Inflammatory macrophage treated with lipopolysaccharide for 4 hours (primary cell): ENCODE results near the gene SOX11.

Source experiments
- DNase-seq: peaks from one replicate; pipeline ENCODE4 v3.0.0-alpha.2; 2020

SOX11 gene

DNA sequence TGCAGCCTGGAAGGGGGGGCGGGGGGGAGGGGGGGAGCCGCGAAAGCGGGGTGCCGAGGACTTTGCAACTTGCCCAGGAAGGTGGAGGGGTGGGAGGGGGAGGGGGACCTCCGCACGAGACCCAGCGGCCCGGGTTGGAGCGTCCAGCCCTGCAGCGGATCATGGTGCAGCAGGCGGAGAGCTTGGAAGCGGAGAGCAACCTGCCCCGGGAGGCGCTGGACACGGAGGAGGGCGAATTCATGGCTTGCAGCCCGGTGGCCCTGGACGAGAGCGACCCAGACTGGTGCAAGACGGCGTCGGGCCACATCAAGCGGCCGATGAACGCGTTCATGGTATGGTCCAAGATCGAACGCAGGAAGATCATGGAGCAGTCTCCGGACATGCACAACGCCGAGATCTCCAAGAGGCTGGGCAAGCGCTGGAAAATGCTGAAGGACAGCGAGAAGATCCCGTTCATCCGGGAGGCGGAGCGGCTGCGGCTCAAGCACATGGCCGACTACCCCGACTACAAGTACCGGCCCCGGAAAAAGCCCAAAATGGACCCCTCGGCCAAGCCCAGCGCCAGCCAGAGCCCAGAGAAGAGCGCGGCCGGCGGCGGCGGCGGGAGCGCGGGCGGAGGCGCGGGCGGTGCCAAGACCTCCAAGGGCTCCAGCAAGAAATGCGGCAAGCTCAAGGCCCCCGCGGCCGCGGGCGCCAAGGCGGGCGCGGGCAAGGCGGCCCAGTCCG is 540 bp downstream of the SOX11 start:
- no peak for DNase-seq

DNA sequence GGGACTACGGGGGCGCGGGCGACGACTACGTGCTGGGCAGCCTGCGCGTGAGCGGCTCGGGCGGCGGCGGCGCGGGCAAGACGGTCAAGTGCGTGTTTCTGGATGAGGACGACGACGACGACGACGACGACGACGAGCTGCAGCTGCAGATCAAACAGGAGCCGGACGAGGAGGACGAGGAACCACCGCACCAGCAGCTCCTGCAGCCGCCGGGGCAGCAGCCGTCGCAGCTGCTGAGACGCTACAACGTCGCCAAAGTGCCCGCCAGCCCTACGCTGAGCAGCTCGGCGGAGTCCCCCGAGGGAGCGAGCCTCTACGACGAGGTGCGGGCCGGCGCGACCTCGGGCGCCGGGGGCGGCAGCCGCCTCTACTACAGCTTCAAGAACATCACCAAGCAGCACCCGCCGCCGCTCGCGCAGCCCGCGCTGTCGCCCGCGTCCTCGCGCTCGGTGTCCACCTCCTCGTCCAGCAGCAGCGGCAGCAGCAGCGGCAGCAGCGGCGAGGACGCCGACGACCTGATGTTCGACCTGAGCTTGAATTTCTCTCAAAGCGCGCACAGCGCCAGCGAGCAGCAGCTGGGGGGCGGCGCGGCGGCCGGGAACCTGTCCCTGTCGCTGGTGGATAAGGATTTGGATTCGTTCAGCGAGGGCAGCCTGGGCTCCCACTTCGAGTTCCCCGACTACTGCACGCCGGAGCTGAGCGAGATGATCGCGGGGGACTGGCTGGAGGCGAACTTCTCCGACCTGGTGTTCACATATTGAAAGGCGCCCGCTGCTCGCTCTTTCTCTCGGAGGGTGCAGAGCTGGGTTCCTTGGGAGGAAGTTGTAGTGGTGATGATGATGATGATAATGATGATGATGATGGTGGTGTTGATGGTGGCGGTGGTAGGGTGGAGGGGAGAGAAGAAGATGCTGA is 1.4 kb downstream of the SOX11 start:
- DNase-seq, result no peak

DNA sequence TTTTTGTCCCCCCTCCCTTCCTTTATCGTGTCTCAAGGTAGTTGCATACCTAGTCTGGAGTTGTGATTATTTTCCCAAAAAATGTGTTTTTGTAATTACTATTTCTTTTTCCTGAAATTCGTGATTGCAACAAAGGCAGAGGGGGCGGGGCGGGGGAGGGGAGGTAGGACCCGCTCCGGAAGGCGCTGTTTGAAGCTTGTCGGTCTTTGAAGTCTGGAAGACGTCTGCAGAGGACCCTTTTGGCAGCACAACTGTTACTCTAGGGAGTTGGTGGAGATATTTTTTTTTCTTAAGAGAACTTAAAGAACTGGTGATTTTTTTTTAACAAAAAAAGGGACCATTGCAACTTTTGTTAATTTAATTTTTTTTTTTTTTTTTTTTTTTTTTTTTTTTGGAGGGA is 2.1 kb downstream of the SOX11 start:
- DNase-seq, result no peak

DNA sequence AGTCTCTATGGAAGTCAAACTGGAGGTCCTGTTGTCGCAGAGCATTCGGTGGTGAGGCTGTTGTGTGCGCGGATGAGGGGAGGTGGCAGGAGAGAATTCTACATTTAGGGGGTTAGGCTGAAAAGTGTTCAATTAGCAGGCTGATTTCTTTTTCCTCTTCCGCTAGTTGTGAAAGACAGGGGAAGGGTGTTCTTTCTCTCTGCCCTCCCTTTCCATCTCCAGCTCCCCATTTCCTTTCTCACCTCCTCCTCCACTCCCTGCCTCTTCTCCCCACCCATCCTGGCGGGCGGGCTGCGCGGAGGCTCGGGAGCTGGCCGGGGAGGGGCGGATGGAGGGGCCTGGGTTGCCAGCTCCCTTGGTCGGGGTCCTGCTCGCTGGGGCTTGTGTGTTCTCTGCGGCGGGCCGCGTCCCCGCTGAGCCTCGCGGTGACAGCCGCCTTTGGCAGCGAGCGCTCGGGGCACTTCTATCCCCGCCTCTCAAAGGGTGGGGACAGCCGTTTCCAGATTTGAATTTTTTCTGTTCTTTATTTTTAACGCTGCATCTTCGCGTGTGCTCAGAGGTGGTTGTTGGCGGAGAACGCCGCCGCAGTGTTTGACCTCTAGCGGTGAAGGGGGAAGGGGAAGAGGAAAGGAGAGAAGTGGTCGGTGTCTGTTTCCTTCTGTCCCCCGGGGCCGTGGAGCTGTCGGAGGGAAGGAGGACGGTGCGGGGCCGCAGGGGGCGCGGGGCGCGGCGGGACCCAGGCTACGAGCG is 3.6 kb downstream of the SOX11 start:
- no peak for DNase-seq

DNA sequence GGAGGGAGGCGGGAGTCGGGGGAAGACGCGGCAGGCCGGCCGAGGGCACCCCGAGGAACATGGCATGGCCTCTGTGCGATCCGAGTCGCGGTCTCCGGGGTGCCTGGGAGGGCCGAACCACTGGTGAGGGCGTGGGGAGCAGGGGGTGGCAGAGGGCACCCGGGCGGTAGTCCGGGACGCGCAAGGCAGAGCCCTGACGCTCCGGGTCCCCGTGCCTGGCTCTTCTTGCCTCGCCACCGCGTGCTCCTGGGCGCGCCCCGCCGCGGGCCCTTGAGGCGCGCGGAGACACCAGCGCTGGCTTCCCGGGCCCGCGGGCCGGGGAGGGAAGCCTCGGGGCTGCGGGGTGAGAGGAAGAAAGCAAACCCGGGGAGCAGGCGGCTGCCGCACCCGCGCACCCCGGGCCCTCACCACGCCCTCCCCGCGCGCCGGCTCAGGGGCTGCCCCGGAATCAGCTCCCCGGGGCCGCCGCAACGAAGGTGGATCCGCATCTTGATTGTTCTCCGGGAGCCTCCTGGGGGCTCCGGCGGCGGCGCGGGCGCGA is 4.3 kb downstream of the SOX11 start:
- no peak for DNase-seq

DNA sequence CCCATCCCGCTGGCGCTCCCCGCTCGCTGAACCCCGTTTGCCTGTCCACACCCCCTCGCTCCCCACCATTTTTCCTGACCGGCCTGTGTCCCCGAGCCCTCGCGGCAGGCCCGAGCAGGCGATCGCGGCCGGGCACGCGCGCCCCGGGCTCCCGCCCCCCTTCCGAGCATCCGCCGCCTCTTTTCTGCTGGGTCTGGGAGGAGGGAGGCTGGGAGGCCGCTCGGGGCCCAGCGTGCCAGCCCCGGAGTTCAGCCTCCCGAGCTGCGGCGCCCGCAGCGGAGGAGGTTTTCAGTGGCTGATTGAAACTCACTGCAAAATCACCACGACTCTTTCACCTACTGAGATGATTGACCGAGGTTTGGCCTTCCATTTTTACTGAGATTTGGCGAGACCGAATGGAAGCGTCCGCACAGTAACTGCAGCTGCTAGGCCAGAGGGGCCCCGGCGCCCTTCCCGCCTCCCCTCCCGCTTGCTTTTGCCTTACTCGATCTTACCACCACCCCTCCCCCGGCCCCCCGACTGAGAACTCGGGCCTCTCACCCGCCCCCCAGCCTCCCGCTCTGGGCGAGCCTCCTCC is 4.8 kb downstream of the SOX11 start:
- no peak for DNase-seq

DNA sequence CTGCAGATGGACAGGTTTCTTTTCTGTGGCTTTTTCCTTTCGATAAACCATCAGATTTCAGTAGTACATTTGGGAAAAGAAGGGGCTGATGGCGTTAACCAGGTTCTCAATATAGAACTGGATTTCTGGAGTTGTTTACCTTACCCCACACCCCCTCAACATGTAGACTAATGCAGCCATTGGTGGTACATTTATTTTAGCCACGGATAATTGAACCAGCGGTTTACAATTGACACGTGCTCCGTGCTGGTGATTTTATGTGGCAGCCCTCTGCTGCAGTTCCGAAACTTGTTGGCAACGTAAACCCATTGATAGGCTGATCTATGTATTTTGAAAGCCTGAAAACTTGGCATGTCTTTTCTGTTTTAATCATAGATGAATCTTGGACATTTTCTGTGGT is 5.4 kb downstream of the SOX11 start:
- DNase-seq, result no peak

DNA sequence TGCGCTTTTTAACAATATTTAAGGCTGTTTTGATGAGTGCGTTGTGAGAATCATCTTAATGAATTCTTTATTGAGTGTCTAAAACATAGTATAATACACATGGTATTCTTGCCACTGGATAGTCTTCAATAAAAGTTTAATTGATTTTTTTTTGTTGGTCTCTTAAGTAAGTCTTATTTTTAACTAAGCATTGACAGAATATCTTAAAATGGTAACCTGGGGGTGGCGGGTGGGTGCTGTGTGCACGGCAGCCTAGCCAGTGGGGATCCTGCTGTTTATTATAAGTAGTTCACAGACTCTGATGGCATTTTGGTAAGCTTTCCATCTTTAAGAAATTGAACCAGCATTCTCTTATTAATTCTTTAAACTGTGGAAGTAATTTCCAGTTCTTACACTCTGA is 6.0 kb downstream of the SOX11 start:
- no peak for DNase-seq

DNA sequence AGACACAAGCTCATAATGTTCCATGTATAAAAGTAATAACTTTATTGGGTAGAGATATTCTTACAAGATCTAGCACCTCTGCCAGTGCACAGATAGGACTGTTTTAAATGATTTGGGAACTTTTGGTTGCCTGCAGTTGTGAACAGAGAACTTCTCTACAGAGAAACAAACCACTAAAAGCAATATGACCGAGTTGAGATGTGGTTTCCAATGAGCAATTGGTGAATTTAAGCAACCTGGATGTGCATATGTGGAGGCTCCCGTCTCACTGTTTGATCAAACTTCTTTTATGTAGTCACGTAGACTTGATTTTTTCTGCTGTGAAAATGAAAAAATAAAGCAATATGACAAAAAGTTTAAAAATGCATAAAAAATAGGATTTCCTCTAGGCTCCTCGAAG is 7.8 kb downstream of the SOX11 start:
- no peak for DNase-seq

DNA sequence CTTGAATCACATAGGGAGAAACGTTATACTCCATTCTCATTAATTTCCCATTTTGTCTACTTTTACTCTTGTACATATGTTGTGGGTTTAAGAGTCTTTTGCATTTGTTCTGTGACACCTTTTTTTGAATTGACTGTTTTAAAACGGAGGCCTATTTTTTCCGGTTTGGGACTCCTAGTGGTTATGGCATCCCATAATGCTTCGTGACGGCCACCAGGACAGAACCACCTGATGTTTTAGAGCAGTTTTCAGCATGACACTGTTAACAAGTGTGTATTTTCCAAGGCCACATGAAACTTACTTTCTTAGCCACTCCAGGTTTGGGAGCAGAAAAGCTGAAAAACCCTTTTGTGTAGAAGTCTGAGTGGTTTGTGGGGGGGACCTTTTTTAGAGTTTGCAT is 8.4 kb downstream of the SOX11 start:
- no peak for DNase-seq

DNA sequence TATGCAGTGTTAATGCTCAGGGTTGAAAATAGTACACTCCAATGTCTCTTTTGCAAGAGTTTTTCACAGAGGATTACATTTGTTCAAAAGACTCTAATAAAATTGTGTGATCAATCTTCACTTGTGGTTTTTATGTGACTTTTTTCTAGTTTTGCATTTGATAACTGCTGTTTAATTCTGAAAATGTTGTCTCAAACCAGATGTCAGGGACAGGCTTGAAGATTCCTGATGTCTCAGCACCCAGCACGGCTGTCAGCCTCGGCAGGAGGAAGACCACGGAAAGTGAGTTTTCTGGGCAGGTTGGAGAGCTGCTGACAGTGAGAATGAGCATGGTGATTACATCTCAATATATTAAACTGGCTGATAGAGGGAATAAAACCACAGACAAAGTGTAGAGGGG is 9.1 kb downstream of the SOX11 start:
- DNase-seq, result no peak

DNA sequence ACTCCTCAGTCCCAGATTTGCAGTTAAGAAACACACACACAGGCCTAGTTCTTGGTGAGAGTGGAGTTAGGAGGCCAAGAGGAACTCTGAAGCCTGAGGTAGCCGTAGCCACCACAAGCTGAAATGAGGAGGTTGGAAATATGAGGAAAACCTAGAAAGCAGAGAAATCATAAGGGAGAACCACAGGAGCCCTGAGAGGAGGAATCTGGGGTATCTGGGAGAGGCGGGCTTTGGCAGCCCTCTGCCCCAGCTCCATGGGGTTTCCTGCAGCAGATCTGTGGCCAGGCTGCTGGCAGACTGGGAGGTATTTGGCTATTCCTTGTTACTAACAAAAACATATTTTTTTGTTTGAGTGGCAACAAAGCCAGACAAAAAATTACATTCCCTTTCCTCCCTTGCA is 11.0 kb downstream of the SOX11 start:
- DNase-seq, result no peak

DNA sequence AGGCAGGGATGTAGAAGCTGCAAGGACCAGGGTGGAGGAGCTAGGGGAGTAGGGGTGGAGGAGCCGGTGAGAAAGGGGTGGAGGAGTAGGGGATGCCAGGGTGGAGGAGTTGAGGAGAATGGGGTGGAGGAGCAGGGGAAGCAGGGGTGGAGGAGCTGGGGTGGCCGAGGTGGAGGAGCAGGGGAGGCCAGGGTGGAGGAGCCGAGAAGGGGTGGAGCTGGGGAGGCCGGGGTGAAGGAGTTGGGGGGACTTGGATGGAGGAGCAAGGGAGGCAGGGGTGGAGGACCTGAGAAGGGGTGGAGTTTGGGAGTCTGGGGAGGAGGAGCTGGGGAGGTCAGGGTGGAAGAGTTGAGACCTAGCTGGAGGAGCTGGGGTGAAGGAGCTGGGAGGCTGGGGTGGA is 13.3 kb downstream of the SOX11 start:
- DNase-seq, result no peak

DNA sequence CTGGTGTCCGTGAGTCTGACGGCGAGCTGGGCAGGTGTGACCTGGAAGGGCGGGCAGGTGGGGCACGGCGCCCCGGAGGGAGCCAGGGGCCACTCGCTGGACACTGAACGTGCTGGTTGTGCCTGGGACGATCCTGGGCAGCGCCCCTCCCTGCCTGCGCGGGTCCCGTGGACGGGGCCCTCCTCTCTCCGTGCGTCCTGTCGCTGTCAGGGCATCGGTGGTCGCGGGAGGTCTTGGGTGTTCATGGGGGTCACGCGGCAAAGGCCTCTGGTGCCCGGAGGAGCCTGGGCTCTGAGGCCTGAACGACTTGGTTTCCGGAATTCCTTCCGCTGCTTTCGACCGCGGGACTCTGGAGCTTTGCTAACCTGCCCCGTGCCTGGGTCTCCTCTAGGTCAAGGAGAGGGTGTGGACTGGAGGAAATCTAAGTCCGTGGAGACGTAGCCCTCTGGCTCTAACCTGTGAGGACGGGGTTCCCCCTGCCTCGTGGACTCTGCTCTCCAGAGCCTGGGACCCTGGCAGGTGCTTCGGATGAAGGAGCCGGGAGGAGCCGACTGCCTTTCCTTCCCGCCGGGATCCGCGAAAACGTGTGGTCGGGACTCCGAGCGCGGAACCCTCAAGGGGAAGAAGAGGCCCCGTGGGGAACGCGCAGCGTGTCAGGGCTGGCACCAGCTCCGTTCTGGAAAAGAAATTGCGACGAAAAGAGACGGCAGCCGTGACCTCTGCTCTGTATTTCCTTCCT is 14.7 kb downstream of the SOX11 start:
- no peak for DNase-seq

DNA sequence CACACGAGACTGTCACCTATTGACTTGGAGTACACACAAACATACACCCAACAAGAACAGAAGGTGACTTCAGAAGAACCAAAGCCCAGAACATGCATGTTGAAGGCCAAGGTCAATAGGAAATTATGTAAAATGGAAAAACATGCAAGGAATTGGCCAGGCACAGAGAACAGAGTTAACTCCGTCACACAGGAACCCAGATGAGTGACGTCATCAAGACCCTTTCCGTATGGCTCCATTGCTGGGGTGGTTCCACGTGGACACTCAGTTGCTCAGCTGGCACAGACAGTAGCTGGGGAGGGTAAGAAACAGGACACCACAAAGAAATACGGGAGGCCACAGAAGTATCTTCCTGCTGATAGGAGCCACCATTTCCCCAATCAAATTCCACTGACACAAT is 18.4 kb downstream of the SOX11 start:
- no peak for DNase-seq

DNA sequence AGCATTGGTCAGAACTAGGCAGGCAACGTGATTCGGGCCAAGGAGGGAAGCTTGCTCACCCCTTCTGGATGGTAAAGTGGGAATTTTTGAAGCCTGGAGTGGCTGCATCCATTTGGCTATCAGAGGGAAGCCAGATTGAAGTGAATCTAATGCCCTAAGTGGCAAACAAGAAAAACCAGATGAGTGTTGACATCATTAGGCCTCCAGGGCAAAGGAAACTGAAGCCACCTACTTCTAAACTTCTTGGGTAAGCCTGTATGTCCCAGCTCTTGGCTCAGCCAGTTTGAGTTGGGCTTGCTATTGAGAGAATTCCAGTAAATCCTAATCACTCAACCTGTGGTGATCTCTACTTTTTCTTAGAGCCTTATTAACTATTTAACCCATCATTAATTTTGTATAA is 20.9 kb downstream of the SOX11 start:
- no peak for DNase-seq

DNA sequence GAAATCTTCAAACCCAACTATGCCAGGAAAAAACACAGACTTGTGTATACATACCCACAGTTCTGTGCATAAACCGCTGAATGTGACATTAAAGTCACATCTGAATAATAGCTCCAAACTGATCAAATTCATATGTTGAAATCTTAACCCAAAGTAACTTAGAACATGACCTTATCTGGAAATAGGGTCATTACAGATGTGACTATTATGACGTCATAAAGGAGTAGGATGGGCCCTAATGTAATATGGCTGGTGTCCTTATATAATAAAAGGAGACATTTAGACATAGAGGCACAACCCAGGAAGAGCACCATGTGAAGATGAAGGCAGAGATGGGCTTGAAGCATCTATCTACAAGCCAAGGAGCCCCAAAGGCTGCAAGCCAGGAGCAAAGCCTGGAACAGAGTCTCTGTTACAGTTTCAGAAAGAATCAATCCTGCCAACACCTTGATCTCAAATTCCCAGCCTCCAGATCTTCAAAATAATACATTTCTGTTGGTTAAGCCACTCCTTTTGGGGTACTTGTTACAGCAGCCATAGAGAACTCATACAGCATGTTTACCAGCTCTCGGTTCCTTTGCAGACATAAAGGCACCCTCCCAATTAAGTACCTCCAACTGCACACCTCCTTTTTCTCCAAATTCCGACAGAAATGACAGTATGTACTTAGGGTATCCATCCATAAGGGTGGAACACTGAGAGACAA is 27.6 kb downstream of the SOX11 start:
- DNase-seq, result no peak

DNA sequence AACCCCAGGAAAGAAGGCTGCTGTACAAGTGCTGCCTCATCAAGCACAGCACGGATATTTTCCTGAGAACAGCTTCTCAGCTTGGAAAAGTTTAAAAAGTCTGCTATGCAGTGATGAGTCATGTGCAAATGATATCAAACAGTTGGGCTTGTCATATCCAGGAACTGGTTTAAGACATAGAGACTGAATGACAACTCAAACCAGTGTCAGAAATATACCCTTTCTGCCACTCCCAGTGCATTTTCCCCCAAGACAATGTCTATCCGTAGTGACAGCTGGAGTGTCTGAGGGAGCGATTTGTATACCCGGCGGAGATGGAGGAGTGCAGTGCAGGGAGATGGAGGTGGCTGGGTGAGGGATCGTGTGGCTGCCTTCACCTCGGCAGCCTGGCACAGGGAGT is 28.2 kb downstream of the SOX11 start:
- DNase-seq, result no peak

DNA sequence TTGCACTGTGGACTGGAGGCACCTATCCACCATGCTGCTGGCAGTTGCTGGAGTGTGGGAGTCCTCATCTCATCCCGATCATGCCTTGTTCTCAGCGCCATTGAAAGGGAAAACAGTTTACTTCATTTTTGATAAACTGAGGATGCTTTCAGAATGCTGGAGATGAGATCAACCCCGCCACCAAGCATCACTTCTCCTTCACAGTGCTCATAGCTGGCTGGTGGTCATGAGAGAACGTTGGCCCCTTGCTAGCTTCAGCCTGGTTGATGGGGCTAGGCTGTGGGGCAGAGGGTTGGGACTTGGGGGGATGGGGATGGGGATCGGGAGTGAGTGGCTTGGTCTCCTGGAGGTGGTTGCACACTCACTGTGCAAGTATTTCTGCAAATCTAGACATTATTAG is 30.1 kb downstream of the SOX11 start:
- DNase-seq, result no peak

DNA sequence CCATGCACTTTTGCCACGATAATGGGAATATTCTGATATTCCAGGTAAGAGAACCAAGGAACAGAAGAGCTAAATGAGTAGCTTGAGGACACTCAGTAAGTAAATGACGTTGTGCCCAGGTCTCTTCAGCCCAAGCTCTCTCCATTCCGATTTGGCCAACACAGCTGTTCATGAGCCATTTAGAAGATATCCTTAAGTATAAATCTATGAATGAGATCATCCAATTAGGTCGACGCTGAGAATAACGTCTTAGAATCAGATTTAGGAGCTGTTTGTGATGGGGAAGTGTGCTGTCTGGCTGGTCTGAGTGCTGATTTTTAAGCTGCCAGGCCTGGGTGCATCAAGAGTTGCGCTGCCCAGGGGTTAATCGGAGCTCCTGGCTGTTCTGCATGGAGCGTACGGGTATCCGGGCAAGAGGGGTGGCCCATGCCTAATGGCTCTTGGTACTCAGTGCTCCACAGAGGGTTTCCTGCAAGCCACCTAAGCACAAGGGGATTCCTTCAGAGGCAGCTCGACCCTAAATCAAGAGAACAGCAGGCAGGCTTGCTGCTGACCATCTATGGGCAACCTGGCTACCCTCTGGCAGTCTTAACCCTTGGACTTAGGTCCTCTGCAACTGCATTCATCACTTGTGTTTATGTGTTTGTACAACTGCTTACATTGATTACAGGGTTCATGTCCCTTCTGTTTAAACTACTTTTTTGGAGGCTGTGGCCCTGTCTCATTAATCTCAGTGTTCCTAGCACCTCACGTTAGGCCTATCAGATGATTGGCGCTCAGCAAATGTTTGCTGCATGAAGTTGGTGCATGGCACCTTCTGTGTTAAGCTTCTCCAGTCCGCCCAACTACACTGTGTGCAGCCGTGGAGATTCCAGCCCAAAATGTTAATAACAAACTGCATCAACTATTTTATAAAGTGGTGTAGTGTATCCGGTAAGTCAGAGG is 31.9 kb downstream of the SOX11 start:
- no peak for DNase-seq

DNA sequence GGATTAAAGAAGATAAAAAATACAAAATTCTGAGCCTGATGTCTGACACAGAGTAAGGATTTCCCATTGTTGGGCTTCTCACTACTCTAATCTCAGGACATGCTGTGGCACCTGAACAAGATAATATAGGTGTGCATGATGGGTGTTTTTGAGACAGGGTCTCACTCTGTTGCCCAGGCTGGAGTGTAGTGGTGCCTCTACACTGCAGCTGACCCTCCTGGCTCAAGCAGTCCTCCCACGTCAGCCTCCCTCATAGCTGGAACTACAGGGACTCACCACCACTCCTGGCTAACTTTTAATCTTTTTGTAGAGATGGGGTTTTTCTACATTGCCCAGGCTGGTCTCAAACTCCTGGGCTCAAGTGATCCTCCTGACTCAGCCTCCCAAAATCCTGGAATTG is 32.9 kb downstream of the SOX11 start:
- DNase-seq, result no peak
